H1 (cell line): Measurements from ENCODE around the gene RAB30. TPM values are rescaled to one million over a fixed set of nuclear protein-coding genes. Genes with fewer than 3 reads are reported as not detected.

Experiments
- BRCA1 ChIP-seq: IDR thresholded peaks from 2 replicates; pipeline ENCODE4 v1.6.1; 2012; ENCODE audit warnings: low read depth, low read length, improper control_type of control experiment
- POLR2A ChIP-seq, 2 experiments: IDR thresholded peaks; 1 replicate in 1 of 2; 2 replicates in 1 of 2; pipeline ENCODE4 v1.6.1; 2011; ENCODE audit warnings: low read depth in 2 of 2, low read length in 2 of 2, mild to moderate bottlenecking in 2 of 2; ENCODE audit errors: control extremely low read depth in 1 of 2
- SIRT6 ChIP-seq: IDR thresholded peaks from one replicate; pipeline ENCODE4 v1.7.1; 2012; ENCODE audit warnings: low read length, inconsistent platforms
- TAF7 ChIP-seq: optimal IDR thresholded peaks from 2 replicates; pipeline ENCODE3; 2011; ENCODE audit warnings: low read depth, mild to moderate bottlenecking, inconsistent platforms, low read length, moderate library complexity, borderline replicate concordance
- polyA plus RNA-seq, 7 experiments: library from polyadenylated mRNA; depleted of rRNA in 3 of 7; stranded (reverse) in 5 of 7; unstranded in 2 of 7; fragments of >200 nt in 5 of 7; fragments of 200-250 nt in 2 of 7; gene quantifications; 1 replicate in 5 of 7; 2 replicates in 1 of 7; 4 replicates in 1 of 7; pipeline versions ENCODE4 v1.2.1 to v1.2.3, GENCODE V29; 2011 to 2013; ENCODE audit warnings: missing spikeins in 2 of 7, mixed read lengths in 2 of 7
- total RNA-seq: library from RNA; stranded (reverse); fragmentation: NEBNext Ultra II Directional; extraction: Animal tissue kit (Norgen Biotek cat#: 25700); gene quantifications from 2 replicates; pipeline ENCODE4 v1.2.1, GENCODE V29; 2021

RAB30 gene
- total and polyA plus RNA-seq, 2 of the 8 experiments (the other 6 are each of a cell fraction or from before 2014, with no cell fraction given): 1.6 to 11.7 TPM

- no peak for TF ChIP-seq POLR2A (IDR thresholded peaks at IDR 0.05; ENCODE audit: control extremely low read depth in 1 of 2, low read depth in 2 of 2, low read length in 2 of 2)
- TF ChIP-seq TAF7: no peak
- TF ChIP-seq BRCA1: no peak
- no peak for TF ChIP-seq SIRT6
Observed at GRCh38 chr11:82980947-82981346, 90.8 kb downstream of the RAB30 start (continued).
